H9 (cell line): ENCODE measurements around the gene RAD1. TPM values are rescaled to one million over a fixed set of nuclear protein-coding genes. Genes with fewer than 3 reads are reported as not detected.

Experiments used
- DNase-seq: peaks from one replicate; pipeline ENCODE4 v3.0.0-alpha.2; 2017
- H2AFZ ChIP-seq: one replicate; pipeline ENCODE4 v1.6.1; 2013; ENCODE audit warnings: mild to moderate bottlenecking, low read length, control low read depth, moderate library complexity
- H2AK5ac ChIP-seq: 2 replicates; pipeline ENCODE4 v1.6.1; 2013; ENCODE audit warnings: low read length, control low read depth, mixed read lengths; ENCODE audit not compliant: insufficient read length
- H2BK120ac ChIP-seq: one replicate; pipeline ENCODE4 v1.6.1; 2013; ENCODE audit warnings: low read depth, mild to moderate bottlenecking, low read length, control low read depth, inconsistent platforms; ENCODE audit not compliant: poor library complexity, severe bottlenecking
- H2BK12ac ChIP-seq: 2 replicates; pipeline ENCODE4 v1.6.1; 2013; ENCODE audit warnings: low read length, control low read depth, mixed read lengths, low read depth; ENCODE audit not compliant: insufficient read length
- H2BK15ac ChIP-seq: 2 replicates; pipeline ENCODE4 v1.6.1; 2013; ENCODE audit warnings: low read depth, low read length, control low read depth
- H2BK20ac ChIP-seq: one replicate; pipeline ENCODE4 v1.6.1; 2013; ENCODE audit warnings: low read depth, mild to moderate bottlenecking, low read length, control low read depth, inconsistent platforms; ENCODE audit not compliant: poor library complexity, severe bottlenecking
- H2BK5ac ChIP-seq: 2 replicates; pipeline ENCODE4 v1.6.1; 2013; ENCODE audit warnings: low read length, control low read depth, mixed read lengths; ENCODE audit not compliant: insufficient read length
- H3K14ac ChIP-seq: 2 replicates; pipeline ENCODE4 v1.6.1; 2013; ENCODE audit warnings: low read length, control low read depth; ENCODE audit not compliant: insufficient read depth
- H3K18ac ChIP-seq: 2 replicates; pipeline ENCODE4 v1.6.1; 2013; ENCODE audit warnings: low read depth, mild to moderate bottlenecking, mixed read lengths, low read length, control low read depth; ENCODE audit not compliant: insufficient read length
- H3K23ac ChIP-seq: 2 replicates; pipeline ENCODE4 v1.6.1; 2013; ENCODE audit warnings: low read length, control low read depth, mixed read lengths, low read depth; ENCODE audit not compliant: insufficient read length
- H3K23me2 ChIP-seq: 2 replicates; pipeline ENCODE4 v1.6.1; 2013; ENCODE audit warnings: low read depth, mild to moderate bottlenecking, mixed read lengths, low read length, control low read depth; ENCODE audit not compliant: insufficient read length, poor library complexity, severe bottlenecking
- H3K27ac ChIP-seq: 2 replicates; pipeline ENCODE4 v1.5.1; 2013; ENCODE audit warnings: low read length, control low read depth, mixed read lengths, low read depth; ENCODE audit not compliant: insufficient read length
- H3K27me3 ChIP-seq: 2 replicates; pipeline ENCODE4 v1.6.1; 2013; ENCODE audit warnings: low read length, control low read depth, inconsistent platforms; ENCODE audit not compliant: insufficient read depth
- H3K4ac ChIP-seq: 2 replicates; pipeline ENCODE4 v1.6.1; 2013; ENCODE audit warnings: low read depth, mild to moderate bottlenecking, control low read depth, inconsistent platforms, low read length, moderate library complexity
- H3K4me1 ChIP-seq: 2 replicates; pipeline ENCODE4 v1.6.1; 2013; ENCODE audit warnings: low read length, control low read depth, inconsistent platforms; ENCODE audit not compliant: insufficient read depth
- H3K4me2 ChIP-seq: 2 replicates; pipeline ENCODE4 v1.6.1; 2013; ENCODE audit warnings: low read length, control low read depth, mixed read lengths; ENCODE audit not compliant: insufficient read length, insufficient read depth
- H3K56ac ChIP-seq: 2 replicates; pipeline ENCODE4 v1.6.1; 2013; ENCODE audit warnings: low read depth, mild to moderate bottlenecking, mixed read lengths, low read length, control low read depth; ENCODE audit not compliant: insufficient read length
- H3K79me1 ChIP-seq: 2 replicates; pipeline ENCODE4 v1.6.1; 2013; ENCODE audit warnings: low read depth, mild to moderate bottlenecking, moderate library complexity, low read length, control low read depth, inconsistent platforms; ENCODE audit not compliant: insufficient read depth, poor library complexity, severe bottlenecking
- H3K79me2 ChIP-seq: 2 replicates; pipeline ENCODE4 v1.6.1; 2013; ENCODE audit warnings: low read length, control low read depth, inconsistent platforms; ENCODE audit not compliant: insufficient read depth
- H3K9ac ChIP-seq: 2 replicates; pipeline ENCODE4 v1.6.1; 2013; ENCODE audit warnings: low read length, control low read depth, mixed read lengths; ENCODE audit not compliant: insufficient read length; ENCODE audit errors: extremely low read depth
- H3K9me3 ChIP-seq: one replicate; pipeline ENCODE4 v1.6.1; 2013; ENCODE audit warnings: low read depth, low read length, inconsistent platforms; ENCODE audit not compliant: control insufficient read depth
- H3T11ph ChIP-seq: one replicate; pipeline ENCODE4 v1.6.1; 2013; ENCODE audit warnings: mild to moderate bottlenecking, low read length, control low read depth, inconsistent platforms
- H4K20me1 ChIP-seq: one replicate; pipeline ENCODE4 v1.6.1; 2013; ENCODE audit not compliant: control insufficient read depth, insufficient read length, insufficient read depth
- H4K5ac ChIP-seq: 2 replicates; pipeline ENCODE4 v1.6.1; 2013; ENCODE audit warnings: low read depth, mild to moderate bottlenecking, mixed read lengths, low read length, control low read depth; ENCODE audit not compliant: insufficient read length
- H4K8ac ChIP-seq: replicated peaks from 2 replicates; pipeline ENCODE4 v1.6.1; 2013; ENCODE audit warnings: low read length, control low read depth, mixed read lengths, low read depth; ENCODE audit not compliant: insufficient read length
- H4K91ac ChIP-seq: 2 replicates; pipeline ENCODE4 v1.6.1; 2013; ENCODE audit warnings: low read depth, mild to moderate bottlenecking, moderate library complexity, mixed read lengths, low read length, control low read depth; ENCODE audit not compliant: insufficient read length
- H3K27ac Mint-ChIP-seq, 3 experiments: 2 replicates in 2 of 3; 3 replicates in 1 of 3; pipeline ENCODE4 v1.8.0; 2020 to 2021; ENCODE audit warnings: mixed read lengths in 3 of 3, mild to moderate bottlenecking in 1 of 3, moderate library complexity in 1 of 3
- H3K27me3 Mint-ChIP-seq: 2 replicates; pipeline ENCODE4 v1.8.0; 2021; ENCODE audit warnings: low read depth, mild to moderate bottlenecking, moderate library complexity, mixed read lengths
- H3K36me3 Mint-ChIP-seq, 3 experiments: 2 replicates in 2 of 3; 3 replicates in 1 of 3; pipeline ENCODE4 v1.8.0; 2020 to 2021; ENCODE audit warnings: low read depth in 3 of 3, mixed read lengths in 3 of 3; ENCODE audit not compliant: insufficient read depth in 1 of 3
- H3K4me1 Mint-ChIP-seq, 2 experiments: 2 replicates each; pipeline ENCODE4 v1.8.0; 2020; ENCODE audit warnings: mixed read lengths in 2 of 2
- H3K4me3 Mint-ChIP-seq, 2 experiments: 2 replicates in 1 of 2; 3 replicates in 1 of 2; pipeline ENCODE4 v1.8.0; 2020 to 2021; ENCODE audit warnings: mild to moderate bottlenecking in 2 of 2, mixed read lengths in 2 of 2, moderate library complexity in 1 of 2
- H3K9me3 Mint-ChIP-seq, 2 experiments: 2 replicates in 1 of 2; 3 replicates in 1 of 2; pipeline ENCODE4 v1.8.0; 2020; ENCODE audit warnings: mild to moderate bottlenecking in 2 of 2, mixed read lengths in 2 of 2, moderate library complexity in 1 of 2
- CTCF ChIP-seq: fragments of 200-600 bp; sonication (generic); conservative IDR thresholded peaks from 3 replicates; pipeline ENCODE4 v1.8.0; 2021; ENCODE audit warnings: antibody characterized with exemption, mild to moderate bottlenecking
- WGBS: extraction: QIAGEN DNeasy Blood & Tissue Kit; methylation state at CpG from one replicate; pipeline ENCODE4 v1.1.7; 2013; ENCODE audit warnings: missing lambda C conversion rate, low lambda C conversion rate, mixed read lengths; ENCODE audit not compliant: insufficient read length; ENCODE audit errors: extremely low coverage; 5-methylcytosine and 5-hydroxymethylcytosine counted together
- total RNA-seq: library from RNA; stranded (reverse); gene quantifications from 2 replicates; pipeline ENCODE4 v1.2.1, GENCODE V29; 2021

Gene RAD1
- total RNA-seq, 1 experiment from 2014 or later: 39.5 TPM

- Histone ChIP-seq H2BK12ac (no peak overlapping the region), H2BK5ac (no peak overlapping the region), H2BK120ac (no peak overlapping the region), H3K18ac (no peak overlapping the region), H3K79me1 (peaks cover 10% of the 10 kb centered on the region), H3T11ph (no peak overlapping the region), H3K27ac (no peak overlapping the region), H3K79me2 (peaks cover 10% of the 10 kb centered on the region; the same call in 1 of the 2 replicates), H2BK20ac (no peak overlapping the region), H3K4me1 (no peaks in the 10 kb centered on the region; the same call in 1 of the 2 replicates), H4K5ac (no peak overlapping the region), H3K4ac (no peak overlapping the region), H3K9ac (no peak overlapping the region), H3K9me3 (no peaks in the 10 kb centered on the region), H3K23me2 (peaks cover 6% of the 10 kb centered on the region), H3K56ac (no peak overlapping the region), H2AK5ac (no peak overlapping the region), H2AFZ (no peak overlapping the region), H4K20me1 (no peaks in the 10 kb centered on the region), H3K23ac (no peak overlapping the region), H4K8ac (no peak overlapping the region), H3K14ac (no peak overlapping the region), H2BK15ac (no peak overlapping the region), H4K91ac (no peak overlapping the region), H3K4me2 (no peak overlapping the region), H3K27me3 (no peaks in the 10 kb centered on the region)
- no CpG with 5 or more reads among the region's 2 CpGs for WGBS
- Mint-ChIP-seq H3K27me3 (no peaks in the 10 kb centered on the region), H3K27ac (no peak overlapping the region), H3K9me3 (no peaks in the 10 kb centered on the region; a peak in 1 of 5 replicates), H3K36me3 (peaks cover 13 to 44% (median 36%) of the 10 kb centered on the region in 3 experiments), H3K4me1 (peaks cover 17 to 20% of the 10 kb centered on the region in 2 experiments), H3K4me3 (no peak overlapping the region)
- TF ChIP-seq CTCF: no peak
- DNase-seq: no peak
These were observed 17.6 kb upstream of the RAD1 start for GRCh38 chr5:34932947-34933346.
